GM23248 (cell line): ENCODE measurements around the gene ARL5B. TPM values are rescaled to one million over a fixed set of nuclear protein-coding genes. Genes with fewer than 3 reads are reported as not detected.
A peak's percentile ranks its signal among the peaks of the same experiment; 100 is the strongest.

Experiments used
- DNase-seq: peaks from one replicate; pipeline ENCODE4 v3.0.0-alpha.2; 2015
- H2AFZ ChIP-seq: fragments of 200-600 bp; sonication (generic); 2 replicates; pipeline ENCODE4 v1.6.1; 2016; ENCODE audit warnings: antibody characterized with exemption
- H3F3A ChIP-seq: fragments of 200-600 bp; sonication (generic); 2 replicates; pipeline ENCODE4 v1.6.1; 2016; ENCODE audit warnings: mild to moderate bottlenecking, antibody characterized with exemption, mixed run types; ENCODE audit not compliant: insufficient read depth
- H3K27ac ChIP-seq: fragments of 200-600 bp; sonication (generic); 2 replicates; pipeline ENCODE4 v1.5.1; 2016; ENCODE audit warnings: mild to moderate bottlenecking
- H3K27me3 ChIP-seq: fragments of 200-600 bp; sonication (generic); replicated peaks from 2 replicates; pipeline ENCODE4 v1.6.1; 2016; ENCODE audit warnings: mild to moderate bottlenecking; ENCODE audit not compliant: insufficient read depth
- H3K36me3 ChIP-seq: fragments of 200-600 bp; sonication (generic); 2 replicates; pipeline ENCODE4 v1.6.1; 2016; ENCODE audit warnings: low read depth, mild to moderate bottlenecking
- H3K4me1 ChIP-seq: fragments of 200-600 bp; sonication (generic); 2 replicates; pipeline ENCODE4 v1.6.1; 2016; ENCODE audit warnings: mild to moderate bottlenecking; ENCODE audit not compliant: insufficient read depth
- H3K4me2 ChIP-seq: fragments of 200-600 bp; sonication (generic); one replicate; pipeline ENCODE4 v1.6.1; 2016; ENCODE audit warnings: mild to moderate bottlenecking; ENCODE audit not compliant: unreplicated experiment
- H3K4me3 ChIP-seq: fragments of 200-600 bp; sonication (generic); 2 replicates; pipeline ENCODE4 v1.5.1; 2016; ENCODE audit warnings: mild to moderate bottlenecking
- H3K79me2 ChIP-seq: fragments of 200-600 bp; sonication (generic); 2 replicates; pipeline ENCODE4 v1.6.1; 2016; ENCODE audit warnings: mild to moderate bottlenecking; ENCODE audit not compliant: insufficient read depth
- H3K9ac ChIP-seq: fragments of 200-600 bp; sonication (generic); 2 replicates; pipeline ENCODE4 v1.6.1; 2016; ENCODE audit warnings: mild to moderate bottlenecking
- H3K9me2 ChIP-seq: fragments of 200-600 bp; sonication (generic); 2 replicates; pipeline ENCODE4 v1.6.1; 2016; ENCODE audit warnings: mixed run types, mild to moderate bottlenecking, moderate library complexity; ENCODE audit not compliant: insufficient read depth
- H3K9me3 ChIP-seq: fragments of 200-600 bp; sonication (generic); one replicate; pipeline ENCODE4 v1.6.1; 2017; ENCODE audit warnings: low read depth
- H4K20me1 ChIP-seq: fragments of 200-600 bp; sonication (generic); 2 replicates; pipeline ENCODE4 v1.6.0; 2016; ENCODE audit not compliant: insufficient read depth
- EZH2 ChIP-seq: fragments of 200-600 bp; sonication (generic); IDR thresholded peaks from 2 replicates; pipeline ENCODE4 v1.6.1; 2018; ENCODE audit warnings: antibody characterized with exemption, mild to moderate bottlenecking; ENCODE audit not compliant: insufficient read depth, poor library complexity, severe bottlenecking
- EZH2phosphoT487 ChIP-seq: fragments of 200-600 bp; sonication (generic); IDR thresholded peaks from 2 replicates; pipeline ENCODE4 v1.6.1; 2018; ENCODE audit warnings: antibody characterized with exemption, moderate library complexity, mild to moderate bottlenecking, low read depth; ENCODE audit not compliant: insufficient read depth
- whole genome bisulfite sequencing, 2 experiments: methylation state at CpG; one replicate each; pipeline ENCODE4 v1.1.6; 2015 to 2017; ENCODE audit warnings: low lambda C conversion rate in 2 of 2, low coverage in 1 of 2; ENCODE audit errors: missing lambda C conversion rate in 2 of 2; 5-methylcytosine and 5-hydroxymethylcytosine counted together
- in situ Hi-C: fragments of 300-500 bp; cut with MboI; formaldehyde crosslinking; loops from 2 replicates; pipeline ENCODE4 v1.15.0; 2020
- polyA plus RNA-seq: library from polyadenylated mRNA; unstranded; fragments of >200 nt; fragmentation: Nextera tagmentation; extraction: Ambion mirVana; gene quantifications from 2 replicates; pipeline ENCODE4 v1.2.1, GENCODE V29; 2016
- total RNA-seq: library from RNA; depleted of rRNA; stranded (reverse); fragments of >200 nt; shearing (Covaris generic); gene quantifications from 2 replicates; pipeline ENCODE4 v1.2.3, GENCODE V29; 2014

ARL5B gene
- total and polyA plus RNA-seq, 2 experiments from 2014 or later: 5.2 to 10.7 TPM

- H3K4me1 ChIP-seq: peaks cover 12% of the 10 kb centered on the region; the same call in 1 of the 2 replicates
- no peak overlapping the region for H3K4me2 ChIP-seq
- H3F3A ChIP-seq: peaks cover 21% of the 10 kb centered on the region
- H3K27ac ChIP-seq: no peak overlapping the region
- H3K9ac ChIP-seq: no peak overlapping the region
- no peak overlapping the region for H2AFZ ChIP-seq
- H3K9me3 ChIP-seq: no peaks in the 10 kb centered on the region
- in situ Hi-C loops: no loop called here
- no peaks in the 10 kb centered on the region for H3K9me2 ChIP-seq
- no peak overlapping the region for H3K4me3 ChIP-seq
- DNase-seq: no peak
- H3K79me2 ChIP-seq: peaks cover 30% of the 10 kb centered on the region
- no peaks in the 10 kb centered on the region for H3K27me3 ChIP-seq
- 65 to 70% methylated on average over 3 of the region's 3 CpGs for WGBS, 2 experiments
- no peaks in the 10 kb centered on the region for H3K36me3 ChIP-seq
- TF ChIP-seq EZH2phosphoT487 (no peak), EZH2 (no peak)
- no peaks in the 10 kb centered on the region for H4K20me1 ChIP-seq
These were observed 2.5 kb upstream of the ARL5B start for GRCh38 chr10:18656724-18657123.

DNA sequence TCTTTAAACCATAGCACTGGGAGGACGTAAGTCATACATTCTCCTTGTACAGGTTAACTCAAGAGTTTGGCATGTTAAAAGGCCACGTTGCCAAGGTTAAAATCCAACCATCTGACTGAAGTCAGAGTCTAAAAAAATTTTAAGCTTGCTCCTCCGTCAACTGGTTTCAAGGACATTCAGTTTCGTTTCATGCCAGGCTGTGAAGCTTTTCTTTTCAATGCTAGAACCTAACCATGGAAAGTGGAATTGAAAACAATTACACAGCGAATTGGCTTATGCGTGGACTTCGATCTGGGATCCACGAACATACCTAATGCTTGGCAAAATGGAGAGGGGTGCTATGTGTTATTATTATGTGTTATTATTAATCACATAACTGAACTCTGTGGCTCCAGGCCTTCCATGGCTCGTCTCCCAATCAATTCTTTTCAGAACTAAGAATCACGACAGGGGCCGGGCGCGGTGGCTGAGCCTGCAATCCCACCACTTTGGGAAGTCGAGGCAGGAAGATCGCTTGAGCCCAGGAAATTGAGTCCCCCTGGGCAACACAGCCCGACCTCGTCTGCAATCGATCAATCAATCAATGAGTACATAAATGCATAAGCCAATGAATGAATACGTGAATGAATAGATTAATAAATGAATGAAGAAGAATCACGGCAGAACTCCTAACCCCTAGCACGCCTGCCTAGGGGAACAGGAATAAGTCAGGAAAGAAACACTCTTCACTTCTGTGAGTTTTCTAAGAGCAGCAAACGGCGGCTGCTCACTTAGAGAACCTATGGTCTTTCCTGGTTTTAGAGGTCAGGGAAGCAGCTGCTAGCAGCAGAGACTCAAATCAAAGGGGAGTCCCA lies 733 bp upstream of the ARL5B start:
- peak overlapping the region; percentile 84 for H2AFZ ChIP-seq
- H3F3A ChIP-seq: peaks cover 19% of the 10 kb centered on the region
- no peaks in the 10 kb centered on the region for H3K9me3 ChIP-seq
- H3K27me3 ChIP-seq: no peaks in the 10 kb centered on the region
- H3K79me2 ChIP-seq: peaks cover 47% of the 10 kb centered on the region
- peak overlapping the region; percentile 82 for H3K4me3 ChIP-seq
- no peaks in the 10 kb centered on the region for H3K36me3 ChIP-seq
- peak overlapping the region; percentile 98 for H3K27ac ChIP-seq
- no peak for TF ChIP-seq EZH2
- peak overlapping the region; percentile 98 for H3K9ac ChIP-seq
- in situ Hi-C loops: no loop called here
- peak overlapping the region; percentile 97 for H3K4me2 ChIP-seq
- DNase-seq: peak; percentile 79
- no peaks in the 10 kb centered on the region for H3K9me2 ChIP-seq
- no peaks in the 10 kb centered on the region for H4K20me1 ChIP-seq
- H3K4me1 ChIP-seq: peaks cover 8% of the 10 kb centered on the region; the same call in 1 of the 2 replicates
- 1 to 3% methylated on average over 23 of the region's 23 CpGs for WGBS, 2 experiments

GRCh38 chr10:18659819-18660535 lies 746 bp downstream of the ARL5B start:
- in situ Hi-C loops: no loop called here
- DNase-seq: peak; percentile 71
- H4K20me1 ChIP-seq: no peaks in the 10 kb centered on the region
- H3K9ac ChIP-seq: peak overlapping the region; percentile 98
- H3K79me2 ChIP-seq: peaks cover 62% of the 10 kb centered on the region
- peak overlapping the region; percentile 82 for H3K4me3 ChIP-seq
- no peaks in the 10 kb centered on the region for H3K36me3 ChIP-seq
- H3K4me2 ChIP-seq: peak overlapping the region; percentile 99
- no peaks in the 10 kb centered on the region for H3K9me2 ChIP-seq
- peak overlapping the region; percentile 84 for H2AFZ ChIP-seq
- H3K4me1 ChIP-seq: peaks cover 8% of the 10 kb centered on the region; the same call in 1 of the 2 replicates
- TF ChIP-seq EZH2phosphoT487 (no peak), EZH2 (no peak)
- 1 to 2% methylated on average over 23 of the region's 23 CpGs for WGBS, 2 experiments
- peak overlapping the region; percentile 98 for H3K27ac ChIP-seq
- H3K27me3 ChIP-seq: no peaks in the 10 kb centered on the region
- peaks cover 19% of the 10 kb centered on the region for H3F3A ChIP-seq
- H3K9me3 ChIP-seq: no peaks in the 10 kb centered on the region

DNA sequence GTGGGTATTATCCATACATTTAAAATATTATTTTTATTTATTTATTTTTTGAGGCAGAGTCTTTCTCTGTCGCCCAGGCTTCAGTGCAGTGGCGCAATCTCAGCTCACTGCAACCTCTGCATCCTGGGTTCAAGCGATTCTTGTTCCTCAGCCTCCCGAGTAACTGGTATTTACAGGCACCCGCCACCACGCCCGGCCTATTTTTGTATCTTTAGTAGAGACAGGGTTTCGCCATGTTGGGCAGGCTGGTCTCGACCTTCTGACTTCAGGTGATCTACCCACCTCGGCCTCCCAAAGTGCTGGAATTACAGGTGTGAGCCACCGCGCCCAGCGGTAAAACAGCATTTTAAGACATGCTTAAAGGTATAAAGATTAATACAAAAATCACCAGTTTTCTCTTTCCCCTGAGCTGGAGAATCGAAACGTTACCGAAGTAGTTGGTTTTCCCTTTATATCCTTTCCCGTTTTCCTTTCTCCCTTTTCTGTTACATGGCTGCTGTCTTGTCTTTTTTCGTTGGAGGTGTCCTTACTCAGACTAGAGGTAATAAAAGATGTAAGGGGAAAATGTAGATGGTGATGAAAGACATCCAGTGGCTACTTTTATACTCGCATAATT lies 1.7 kb downstream of the ARL5B start:
- Histone ChIP-seq H3K79me2 (peaks cover 71% of the 10 kb centered on the region), H3F3A (peaks cover 23% of the 10 kb centered on the region), H3K27me3 (no peaks in the 10 kb centered on the region), H3K9me3 (no peaks in the 10 kb centered on the region), H4K20me1 (no peaks in the 10 kb centered on the region), H2AFZ (no peak overlapping the region), H3K4me1 (peaks cover 16% of the 10 kb centered on the region), H3K9ac (peak overlapping the region; percentile 98; the same call in 1 of the 2 replicates), H3K4me2 (peak overlapping the region; percentile 99), H3K9me2 (no peaks in the 10 kb centered on the region), H3K4me3 (peak overlapping the region; percentile 82), H3K36me3 (no peaks in the 10 kb centered on the region), H3K27ac (no peak overlapping the region)
- TF ChIP-seq EZH2: no peak
- TF ChIP-seq EZH2phosphoT487: no peak
- 96 to 98% methylated on average over 19 of the region's 19 CpGs for WGBS, 2 experiments
- DNase-seq: no peak
- in situ Hi-C loops: no loop called here
